Tibial nerve (tissue), 4 donors: ENCODE measurements around the gene MYH6. TPM values are rescaled to one million over a fixed set of nuclear protein-coding genes. Genes with fewer than 3 reads are reported as not detected.

Experiments used
- DNase-seq, 2 donors: peaks; one replicate each; pipeline ENCODE4 v3.0.0-alpha.2; 2019; ENCODE audit warnings: low spot score in 2 of 2
- H3K27ac ChIP-seq, 4 donors: fragments of 200-600 bp; sonication (generic) in 3 of 4; one replicate each; pipeline ENCODE4 v1.5.1; 2017 to 2019; ENCODE audit warnings: mild to moderate bottlenecking in 1 of 4
- H3K27me3 ChIP-seq, 2 donors: fragments of 200-600 bp; sonication (generic) in 1 of 2; one replicate each; pipeline versions ENCODE4 v1.5.1 to v1.6.0; 2017 to 2019
- H3K36me3 ChIP-seq, 3 donors: fragments of 200-600 bp; sonication (generic); one replicate each; pipeline ENCODE4 v1.5.1; 2018 to 2019
- H3K4me1 ChIP-seq, 4 donors: fragments of 200-600 bp; sonication (generic) in 3 of 4; one replicate each; pipeline ENCODE4 v1.5.1; 2017 to 2019
- H3K4me3 ChIP-seq, 4 donors: fragments of 200-600 bp; sonication (generic) in 3 of 4; one replicate each; pipeline ENCODE4 v1.5.1; 2017 to 2019; ENCODE audit warnings: mild to moderate bottlenecking in 1 of 4, moderate library complexity in 1 of 4
- H3K9me3 ChIP-seq, 4 donors: fragments of 200-600 bp; sonication (generic) in 3 of 4; one replicate each; pipeline ENCODE4 v1.5.1; 2017 to 2019
- CTCF ChIP-seq, 5 experiments: fragments of 200-600 bp in 3 of 5; fragments of 450-650 bp in 2 of 5; sonication (generic) in 3 of 5; IDR thresholded peaks; one replicate each; pipeline ENCODE4 v1.5.1; 2016 to 2019; ENCODE audit warnings: antibody characterized with exemption in 5 of 5, mild to moderate bottlenecking in 3 of 5, moderate library complexity in 2 of 5
- EP300 ChIP-seq, 2 donors: sonication (generic); formaldehyde crosslinking; IDR thresholded peaks; one replicate each; pipeline ENCODE4 v1.6.1; 2017; ENCODE audit warnings: antibody characterized with exemption in 2 of 2, mild to moderate bottlenecking in 1 of 2
- POLR2A ChIP-seq, 2 donors: fragments of 450-650 bp; IDR thresholded peaks; one replicate each; pipeline ENCODE4 v1.6.1; 2017; ENCODE audit warnings: antibody characterized with exemption in 2 of 2, mild to moderate bottlenecking in 2 of 2, moderate library complexity in 2 of 2
- WGBS, 2 donors: methylation state at CpG; one replicate each; pipeline ENCODE4 v1.1.5; 2018; 5-methylcytosine and 5-hydroxymethylcytosine counted together
- total RNA-seq, 4 donors: library from RNA; depleted of rRNA; stranded (reverse); fragments of >200 nt; gene quantifications; one replicate each; pipeline ENCODE4 v1.1.0, GENCODE V29; 2016

Gene MYH6
- total RNA-seq, 4 donors from 2014 or later = 0.30 TPM; not detected in 3

- no peak for DNase-seq
- TF ChIP-seq EP300 (IDR thresholded peaks at IDR 0.05) (no peak), POLR2A (IDR thresholded peaks at IDR 0.05) (no peak), CTCF (IDR thresholded peaks at IDR 0.05) (no peak)
- peaks cover 0 to 9% (median 5%) of the 10 kb centered on the region in 4 donors for H3K4me1 ChIP-seq
These were observed 61.2 kb downstream of the MYH6 start for GRCh38 chr14:23346693-23347405.

GRCh38 chr14:23345987-23346692, 61.9 kb downstream of the MYH6 start:
- Histone ChIP-seq H3K27ac (no peak overlapping the region), H3K9me3 (no peaks in the 10 kb centered on the region), H3K27me3 (no peaks in the 10 kb centered on the region), H3K4me1 (peaks cover 0 to 2% (median 0%) of the 10 kb centered on the region in 4 donors), H3K4me3 (no peak overlapping the region), H3K36me3 (peaks cover 0 to 29% (median 0%) of the 10 kb centered on the region in 3 donors)
- TF ChIP-seq EP300 (IDR thresholded peaks at IDR 0.05) (no peak), POLR2A (IDR thresholded peaks at IDR 0.05) (no peak), CTCF (IDR thresholded peaks at IDR 0.05) (no peak)
- 64 to 67% methylated on average over 11 to 13 of the region's 13 CpGs for WGBS, 2 donors
- no peak for DNase-seq

More at GRCh38 chr14:23346693-23347405, 61.2 kb downstream of the MYH6 start:
- WGBS, 2 donors = 65 to 76% methylated on average over 17 of the region's 27 CpGs
- peaks cover 0 to 29% (median 0%) of the 10 kb centered on the region in 3 donors for H3K36me3 ChIP-seq
- H3K27me3 ChIP-seq = no peaks in the 10 kb centered on the region
- H3K27ac ChIP-seq = no peak overlapping the region
- H3K9me3 ChIP-seq = no peaks in the 10 kb centered on the region
- no peak overlapping the region for H3K4me3 ChIP-seq

GRCh38 chr14:23344481-23344880, 63.6 kb downstream of the MYH6 start:
- TF ChIP-seq POLR2A (IDR thresholded peaks at IDR 0.05) (no peak), EP300 (IDR thresholded peaks at IDR 0.05) (no peak), CTCF (IDR thresholded peaks at IDR 0.05) (no peak)

GRCh38 chr14:23339506-23340268, 68.4 kb downstream of the MYH6 start:
- no peak for TF ChIP-seq CTCF (IDR thresholded peaks at IDR 0.05)
- TF ChIP-seq EP300 (IDR thresholded peaks at IDR 0.05) = no peak
- no peak for TF ChIP-seq POLR2A (IDR thresholded peaks at IDR 0.05)
- no peaks in the 10 kb centered on the region for H3K27me3 ChIP-seq
- no peaks in the 10 kb centered on the region for H3K4me1 ChIP-seq
- H3K9me3 ChIP-seq = peaks cover 0 to 4% (median 0%) of the 10 kb centered on the region in 4 donors
- no peaks in the 10 kb centered on the region for H3K36me3 ChIP-seq
- H3K27ac ChIP-seq = no peak overlapping the region
- DNase-seq = no peak
- WGBS, 2 donors = 81 to 82% methylated on average over 1 of the region's 1 CpG
- H3K4me3 ChIP-seq = no peak overlapping the region

More at GRCh38 chr14:23344481-23344880, 63.6 kb downstream of the MYH6 start:
- Histone ChIP-seq H3K27me3 (no peaks in the 10 kb centered on the region), H3K36me3 (peaks cover 0 to 29% (median 0%) of the 10 kb centered on the region in 3 donors), H3K9me3 (peaks cover 0 to 3% (median 0%) of the 10 kb centered on the region in 4 donors), H3K4me1 (no peaks in the 10 kb centered on the region), H3K27ac (no peak overlapping the region), H3K4me3 (no peak overlapping the region)
- 56 to 62% methylated on average over 3 of the region's 3 CpGs for WGBS, 2 donors
- no peak for DNase-seq
